GM21825 (cell line): Measurements from ENCODE around the gene KRI1.

ENCODE experiments used
- ATAC-seq: cut with Tn5 transposase; IDR thresholded peaks from one replicate; pipeline ENCODE4 v1.9.1; 2021; ENCODE audit warnings: mild to moderate bottlenecking, moderate library complexity; ENCODE audit not compliant: unreplicated experiment

The KRI1 gene

GRCh38 chr19:10520652-10521318, 45.0 kb downstream of the KRI1 start:
- ATAC-seq: no peak

- no peak for ATAC-seq
Observed at GRCh38 chr19:10519421-10519820, 46.4 kb downstream of the KRI1 start.

GRCh38 chr19:10518444-10519361, 47.1 kb downstream of the KRI1 start:
- ATAC-seq: no peak

- ATAC-seq: no peak
Observed at GRCh38 chr19:10517760-10518443, 47.9 kb downstream of the KRI1 start.

- ATAC-seq: no peak
Observed at GRCh38 chr19:10517361-10517759, 48.5 kb downstream of the KRI1 start, which contains the start of gene S1PR5. S1PR5 (minus strand) TSS chr19:10517447; CDS start chr19:10515011, 2,436 bp downstream.

- ATAC-seq: no peak
Observed at GRCh38 chr19:10516671-10517286, 49.0 kb downstream of the KRI1 start.

GRCh38 chr19:10516064-10516385, 49.8 kb downstream of the KRI1 start:
- ATAC-seq: no peak

GRCh38 chr19:10514211-10515145, 51.3 kb downstream of the KRI1 start:
- no peak for ATAC-seq

GRCh38 chr19:10513223-10513622, 52.6 kb downstream of the KRI1 start:
- ATAC-seq: no peak

- no peak for ATAC-seq
Observed at GRCh38 chr19:10510301-10510802, 55.5 kb downstream of the KRI1 start.

- no peak for ATAC-seq
Observed at GRCh38 chr19:10508707-10509106, 57.1 kb downstream of the KRI1 start.

GRCh38 chr19:10508036-10508435, 57.8 kb downstream of the KRI1 start:
- no peak for ATAC-seq

GRCh38 chr19:10505583-10506229, 60.1 kb downstream of the KRI1 start:
- no peak for ATAC-seq
